HEK293 (cell line): ENCODE results near the gene SRSF12.
A peak's percentile ranks its signal among the peaks of the same experiment; 100 is the strongest.

Source experiments
- CTCF ChIA-PET: fragments of 350-600 bp; formaldehyde crosslinking; extraction: SDS; loops from one replicate; lab custom pipeline; 2021; ENCODE audit warnings: antibody characterized with exemption; lab: Yijun Ruan, JAX
- POLR2A ChIA-PET: fragments of 300-600 bp; formaldehyde crosslinking; extraction: SDS; loops from one replicate; lab custom pipeline; 2020; ENCODE audit warnings: antibody characterized with exemption, inconsistent platforms; lab: Yijun Ruan, JAX
- H3K27ac ChIP-seq: fragments of 200-500 bp; sonication (Bioruptor generic); 2 replicates; pipeline ENCODE4 v1.5.1; 2014; ENCODE audit warnings: low read depth, low read length, control low read depth, inconsistent platforms; ENCODE audit errors: extremely low read depth
- H3K36me3 ChIP-seq, 2 experiments: fragments of 200-500 bp in 1 of 2; sonication (Bioruptor generic) in 1 of 2; 1 replicate in 1 of 2; 2 replicates in 1 of 2; pipeline ENCODE4 v1.5.1; 2014 to 2017; ENCODE audit warnings: inconsistent platforms in 2 of 2, low read length in 2 of 2; ENCODE audit not compliant: control insufficient read depth in 2 of 2, insufficient read depth in 1 of 2
- H3K4me1 ChIP-seq: fragments of 200-500 bp; sonication (Bioruptor generic); 2 replicates; pipeline ENCODE4 v1.5.1; 2014; ENCODE audit warnings: mild to moderate bottlenecking, low read length, inconsistent platforms; ENCODE audit not compliant: control insufficient read depth, insufficient read depth
- H3K4me3 ChIP-seq: 2 replicates; pipeline ENCODE4 v1.5.1; 2011; ENCODE audit warnings: low read depth, mild to moderate bottlenecking, control low read depth, low read length, moderate library complexity
- H3K9me3 ChIP-seq: fragments of 200-500 bp; sonication (Bioruptor generic); 2 replicates; pipeline ENCODE4 v1.5.1; 2014; ENCODE audit warnings: low read depth, low read length, inconsistent platforms; ENCODE audit not compliant: control insufficient read depth, insufficient read depth
- BCL11A ChIP-seq: fragments of 450-650 bp; formaldehyde crosslinking; IDR thresholded peaks from 2 replicates; pipeline ENCODE4 v1.5.1; 2016; ENCODE audit warnings: low read depth, missing biosample characterization, missing genetic modification characterization
- HOXA7 ChIP-seq: sonication (generic); formaldehyde crosslinking; IDR thresholded peaks from 2 replicates; pipeline ENCODE4 v1.8.1; 2022; ENCODE audit warnings: missing genetic modification reagents, borderline replicate concordance
- HOXC10 ChIP-seq: sonication (generic); formaldehyde crosslinking; IDR thresholded peaks from 2 replicates; pipeline ENCODE4 v1.8.1; 2023; ENCODE audit warnings: mild to moderate bottlenecking, missing genetic modification reagents
- OVOL3 ChIP-seq: fragments of 450-650 bp; formaldehyde crosslinking; IDR thresholded peaks from 2 replicates; pipeline ENCODE4 v1.5.1; 2016; ENCODE audit warnings: missing biosample characterization, missing genetic modification characterization
- PATZ1 ChIP-seq: fragments of 450-650 bp; formaldehyde crosslinking; IDR thresholded peaks from 2 replicates; pipeline ENCODE4 v1.5.1; 2016; ENCODE audit warnings: missing biosample characterization, missing genetic modification characterization
- REPIN1 ChIP-seq: fragments of 450-650 bp; formaldehyde crosslinking; IDR thresholded peaks from 2 replicates; pipeline ENCODE4 v1.5.1; 2017; ENCODE audit warnings: missing biosample characterization, missing genetic modification characterization, low read depth
- SCRT1 ChIP-seq: fragments of 450-650 bp; formaldehyde crosslinking; IDR thresholded peaks from 2 replicates; pipeline ENCODE4 v1.5.1; 2016; ENCODE audit warnings: missing biosample characterization, missing genetic modification characterization, borderline replicate concordance
- SP3 ChIP-seq: fragments of 450-650 bp; formaldehyde crosslinking; IDR thresholded peaks from 2 replicates; pipeline ENCODE4 v1.5.1; 2016; ENCODE audit warnings: missing biosample characterization, missing genetic modification characterization
- YY2 ChIP-seq: fragments of 450-650 bp; formaldehyde crosslinking; IDR thresholded peaks from 2 replicates; pipeline ENCODE4 v1.5.1; 2016; ENCODE audit warnings: missing biosample characterization, missing genetic modification characterization
- ZBTB20 ChIP-seq: fragments of 450-650 bp; formaldehyde crosslinking; IDR thresholded peaks from 2 replicates; pipeline ENCODE4 v1.5.1; 2016; ENCODE audit warnings: missing biosample characterization, missing genetic modification characterization
- ZNF112 ChIP-seq: fragments of 450-650 bp; formaldehyde crosslinking; IDR thresholded peaks from 2 replicates; pipeline ENCODE4 v1.5.0; 2017; ENCODE audit warnings: missing biosample characterization, missing genetic modification characterization
- ZNF121 ChIP-seq: fragments of 450-650 bp; formaldehyde crosslinking; IDR thresholded peaks from 2 replicates; pipeline ENCODE4 v1.5.1; 2016; ENCODE audit warnings: missing biosample characterization, missing genetic modification characterization
- ZNF174 ChIP-seq: fragments of 450-650 bp; formaldehyde crosslinking; IDR thresholded peaks from 2 replicates; pipeline ENCODE4 v1.5.0; 2017; ENCODE audit warnings: missing biosample characterization, mild to moderate bottlenecking, missing genetic modification characterization
- ZNF335 ChIP-seq: fragments of 450-650 bp; formaldehyde crosslinking; conservative IDR thresholded peaks from 2 replicates; pipeline ENCODE4 v1.5.1; 2016; ENCODE audit warnings: missing biosample characterization, missing genetic modification characterization
- ZNF488 ChIP-seq: fragments of 450-650 bp; formaldehyde crosslinking; IDR thresholded peaks from 2 replicates; pipeline ENCODE4 v1.5.1; 2016; ENCODE audit warnings: missing biosample characterization, missing genetic modification characterization
- ZNF560 ChIP-seq: fragments of 450-650 bp; formaldehyde crosslinking; IDR thresholded peaks from 2 replicates; pipeline ENCODE4 v1.5.1; 2017; ENCODE audit warnings: missing biosample characterization, missing genetic modification characterization, borderline replicate concordance
- ZNF629 ChIP-seq: fragments of 450-650 bp; formaldehyde crosslinking; IDR thresholded peaks from 2 replicates; pipeline ENCODE4 v1.5.1; 2017; ENCODE audit warnings: missing biosample characterization, missing genetic modification characterization
- ZNF677 ChIP-seq: fragments of 450-650 bp; IDR thresholded peaks from 2 replicates; pipeline ENCODE4 v1.5.0; 2018; ENCODE audit warnings: missing biosample characterization, mild to moderate bottlenecking, missing genetic modification characterization, moderate library complexity
- ZNF701 ChIP-seq: fragments of 450-650 bp; formaldehyde crosslinking; IDR thresholded peaks from 2 replicates; pipeline ENCODE4 v1.5.1; 2016; ENCODE audit warnings: missing biosample characterization, missing genetic modification characterization
- ZNF830 ChIP-seq: fragments of 450-650 bp; IDR thresholded peaks from 2 replicates; pipeline ENCODE4 v1.5.0; 2018; ENCODE audit warnings: missing biosample characterization, missing genetic modification characterization, low read depth, mild to moderate bottlenecking, moderate library complexity
- ZSCAN5A ChIP-seq: fragments of 450-650 bp; formaldehyde crosslinking; IDR thresholded peaks from 2 replicates; pipeline ENCODE4 v1.5.1; 2016; ENCODE audit warnings: missing biosample characterization, missing genetic modification characterization
- TF ChIP-seq, protein P1 (sequence below): fragments of 450-650 bp; formaldehyde crosslinking; IDR thresholded peaks from 2 replicates; pipeline ENCODE4 v1.5.1; 2016; ENCODE audit warnings: missing biosample characterization, missing genetic modification characterization
- TF ChIP-seq, protein P2 (sequence below): fragments of 450-650 bp; formaldehyde crosslinking; IDR thresholded peaks from 2 replicates; pipeline ENCODE4 v1.5.1; 2017; ENCODE audit warnings: missing biosample characterization, missing genetic modification characterization

Gene SRSF12

DNA sequence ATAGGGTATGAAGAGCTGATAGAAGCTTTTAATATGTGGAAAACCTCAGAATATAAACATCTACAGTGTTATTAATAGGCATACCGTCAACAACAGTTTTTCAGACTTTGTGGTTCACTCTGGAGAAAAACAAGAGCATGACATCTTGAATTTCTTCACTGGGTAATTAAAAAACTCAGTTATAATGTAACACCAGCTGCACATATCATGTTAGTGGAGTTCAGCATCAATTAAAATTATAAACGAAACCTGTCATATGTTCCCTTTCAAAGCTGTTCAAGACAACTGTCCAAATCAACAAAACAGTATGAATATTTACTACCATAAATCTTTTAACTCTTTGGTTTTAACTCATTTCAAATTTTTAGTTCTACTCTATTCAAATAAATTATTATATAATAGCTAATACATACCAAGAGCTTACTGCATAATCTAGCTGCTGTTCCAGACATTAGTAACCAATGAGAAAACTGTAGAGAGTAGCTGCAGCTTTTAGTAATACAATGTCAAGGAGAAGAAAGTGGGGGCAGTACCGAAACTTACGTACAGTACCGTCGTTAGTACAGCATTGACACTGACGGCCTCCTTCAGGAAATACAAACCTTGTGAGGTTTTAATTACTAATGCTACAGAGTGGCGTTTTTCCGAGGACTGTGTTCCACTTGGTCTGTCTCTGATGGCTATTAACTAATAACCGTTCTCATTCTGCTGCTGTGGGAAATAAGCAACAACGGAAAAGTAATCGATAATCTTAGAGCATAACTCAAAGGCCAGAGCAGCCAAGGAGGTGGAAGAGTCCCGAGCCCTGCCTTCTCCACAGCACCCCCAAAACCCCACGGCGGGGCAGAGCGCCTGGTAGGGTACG lies 27.5 kb upstream of the SRSF12 start (continued):
- no peak for TF ChIP-seq ZNF174 (tag by site-specific recombination)
- no peak for TF ChIP-seq ZSCAN5A
- TF ChIP-seq ZBTB20 (tag by site-specific recombination) = peak; percentile 76
- peak; percentile 87 for TF ChIP-seq PATZ1 (tag by site-specific recombination)
- no peak for TF ChIP-seq BCL11A (tag by site-specific recombination)
- TF ChIP-seq, protein P1, sequence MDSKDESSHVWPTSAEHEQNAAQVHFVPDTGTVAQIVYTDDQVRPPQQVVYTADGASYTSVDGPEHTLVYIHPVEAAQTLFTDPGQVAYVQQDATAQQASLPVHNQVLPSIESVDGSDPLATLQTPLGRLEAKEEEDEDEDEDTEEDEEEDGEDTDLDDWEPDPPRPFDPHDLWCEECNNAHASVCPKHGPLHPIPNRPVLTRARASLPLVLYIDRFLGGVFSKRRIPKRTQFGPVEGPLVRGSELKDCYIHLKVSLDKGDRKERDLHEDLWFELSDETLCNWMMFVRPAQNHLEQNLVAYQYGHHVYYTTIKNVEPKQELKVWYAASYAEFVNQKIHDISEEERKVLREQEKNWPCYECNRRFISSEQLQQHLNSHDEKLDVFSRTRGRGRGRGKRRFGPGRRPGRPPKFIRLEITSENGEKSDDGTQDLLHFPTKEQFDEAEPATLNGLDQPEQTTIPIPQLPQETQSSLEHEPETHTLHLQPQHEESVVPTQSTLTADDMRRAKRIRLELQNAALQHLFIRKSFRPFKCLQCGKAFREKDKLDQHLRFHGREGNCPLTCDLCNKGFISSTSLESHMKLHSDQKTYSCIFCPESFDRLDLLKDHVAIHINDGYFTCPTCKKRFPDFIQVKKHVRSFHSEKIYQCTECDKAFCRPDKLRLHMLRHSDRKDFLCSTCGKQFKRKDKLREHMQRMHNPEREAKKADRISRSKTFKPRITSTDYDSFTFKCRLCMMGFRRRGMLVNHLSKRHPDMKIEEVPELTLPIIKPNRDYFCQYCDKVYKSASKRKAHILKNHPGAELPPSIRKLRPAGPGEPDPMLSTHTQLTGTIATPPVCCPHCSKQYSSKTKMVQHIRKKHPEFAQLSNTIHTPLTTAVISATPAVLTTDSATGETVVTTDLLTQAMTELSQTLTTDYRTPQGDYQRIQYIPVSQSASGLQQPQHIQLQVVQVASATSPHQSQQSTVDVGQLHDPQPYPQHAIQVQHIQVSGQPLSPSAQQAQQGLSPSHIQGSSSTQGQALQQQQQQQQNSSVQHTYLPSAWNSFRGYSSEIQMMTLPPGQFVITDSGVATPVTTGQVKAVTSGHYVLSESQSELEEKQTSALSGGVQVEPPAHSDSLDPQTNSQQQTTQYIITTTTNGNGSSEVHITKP (tag by site-specific recombination) = peak; percentile 69
- peak; percentile 67 for TF ChIP-seq ZNF335
- TF ChIP-seq ZNF629 (tag by site-specific recombination) = peak; percentile 69
- peak; percentile 44 for TF ChIP-seq SP3
- TF ChIP-seq, all 188 proteins: peak for 21

GRCh38 chr6:89144354-89144906 lies 26.6 kb upstream of the SRSF12 start:
- Histone ChIP-seq H3K36me3 (peaks cover 0 to 2% of the 10 kb centered on the region in 2 experiments; a peak in 1 of 3 replicates), H3K27ac (peak overlapping the region; percentile 53; the same call in 1 of the 2 replicates), H3K9me3 (no peaks in the 10 kb centered on the region), H3K4me1 (peaks cover 29% of the 10 kb centered on the region), H3K4me3 (no peak overlapping the region; the same call in 1 of the 2 replicates)
- POLR2A ChIA-PET = interaction anchor here (0.6 to 4.0 kb wide), 7 partner anchors 25 to 461 kb away, joined by 4 to 48 read pairs (median 7); partner anchors contain the start of genes PNRC1, SRSF12 and UBE2J1
- CTCF ChIA-PET = interaction anchor here (0.7 to 4.7 kb wide), 12 partner anchors 9 to 219 kb away, joined by 3 to 23 read pairs (median 4); no protein-coding TSS in a partner anchor
- TF ChIP-seq ZNF560 (tag by site-specific recombination) (no peak), ZNF488 (no peak; the same call in 1 of the 2 replicates), ZNF677 (no peak), YY2 (tag by site-specific recombination) (no peak), HOXA7 (CRISPR knock-in tag) (no peak), ZNF112 (tag by site-specific recombination) (no peak), HOXC10 (CRISPR knock-in tag) (no peak), ZNF830 (no peak), SCRT1 (tag by site-specific recombination) (no peak), REPIN1 (no peak), ZNF121 (tag by site-specific recombination) (no peak), ZNF701 (no peak), OVOL3 (tag by site-specific recombination) (peak; percentile 77)
- TF ChIP-seq, protein P2, sequence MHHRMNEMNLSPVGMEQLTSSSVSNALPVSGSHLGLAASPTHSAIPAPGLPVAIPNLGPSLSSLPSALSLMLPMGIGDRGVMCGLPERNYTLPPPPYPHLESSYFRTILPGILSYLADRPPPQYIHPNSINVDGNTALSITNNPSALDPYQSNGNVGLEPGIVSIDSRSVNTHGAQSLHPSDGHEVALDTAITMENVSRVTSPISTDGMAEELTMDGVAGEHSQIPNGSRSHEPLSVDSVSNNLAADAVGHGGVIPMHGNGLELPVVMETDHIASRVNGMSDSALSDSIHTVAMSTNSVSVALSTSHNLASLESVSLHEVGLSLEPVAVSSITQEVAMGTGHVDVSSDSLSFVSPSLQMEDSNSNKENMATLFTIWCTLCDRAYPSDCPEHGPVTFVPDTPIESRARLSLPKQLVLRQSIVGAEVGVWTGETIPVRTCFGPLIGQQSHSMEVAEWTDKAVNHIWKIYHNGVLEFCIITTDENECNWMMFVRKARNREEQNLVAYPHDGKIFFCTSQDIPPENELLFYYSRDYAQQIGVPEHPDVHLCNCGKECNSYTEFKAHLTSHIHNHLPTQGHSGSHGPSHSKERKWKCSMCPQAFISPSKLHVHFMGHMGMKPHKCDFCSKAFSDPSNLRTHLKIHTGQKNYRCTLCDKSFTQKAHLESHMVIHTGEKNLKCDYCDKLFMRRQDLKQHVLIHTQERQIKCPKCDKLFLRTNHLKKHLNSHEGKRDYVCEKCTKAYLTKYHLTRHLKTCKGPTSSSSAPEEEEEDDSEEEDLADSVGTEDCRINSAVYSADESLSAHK (tag by site-specific recombination) = peak; percentile 70; the same call in 1 of the 2 replicates
